Calu3 (cell line): ENCODE results near the gene SRD5A2. TPM values are rescaled to one million over a fixed set of nuclear protein-coding genes. Genes with fewer than 3 reads are reported as not detected.

Experiments used
- BruUV-seq: library from RNA; stranded (reverse); fragments of 400-500 nt; replicated peaks from 2 replicates; lab custom pipeline; 2021; lab: Mats Ljungman, UMichigan
- CTCF ChIA-PET: fragments of 300-600 bp; sonication (Branson Sonifier 250); formaldehyde crosslinking; loops from one replicate; lab custom pipeline; 2022; ENCODE audit warnings: antibody characterized with exemption; lab: Charles Lee
- DNase-seq: peaks from one replicate; pipeline ENCODE4 v3.0.0; 2022
- H3K27ac Mint-ChIP-seq: one replicate; pipeline ENCODE4 v1.8.0; 2022; ENCODE audit warnings: mixed read lengths; ENCODE audit not compliant: unreplicated experiment
- H3K27me3 Mint-ChIP-seq: one replicate; pipeline ENCODE4 v1.8.0; 2022; ENCODE audit warnings: mixed read lengths; ENCODE audit not compliant: unreplicated experiment
- H3K36me3 Mint-ChIP-seq: one replicate; pipeline ENCODE4 v1.8.0; 2022; ENCODE audit warnings: mild to moderate bottlenecking, moderate library complexity, mixed read lengths; ENCODE audit not compliant: insufficient read depth, unreplicated experiment
- H3K4me1 Mint-ChIP-seq: one replicate; pipeline ENCODE4 v1.8.0; 2022; ENCODE audit warnings: mild to moderate bottlenecking, low read depth, mixed read lengths; ENCODE audit not compliant: unreplicated experiment
- H3K4me3 Mint-ChIP-seq: one replicate; pipeline ENCODE4 v1.8.0; 2022; ENCODE audit warnings: mild to moderate bottlenecking, low read depth, moderate library complexity, mixed read lengths; ENCODE audit not compliant: unreplicated experiment
- H3K9me3 Mint-ChIP-seq: one replicate; pipeline ENCODE4 v1.8.0; 2022; ENCODE audit warnings: low read depth, mixed read lengths; ENCODE audit not compliant: unreplicated experiment
- intact Hi-C: fragments of 100-400 bp; cut with micrococcal nuclease; formaldehyde crosslinking; loops from one replicate; pipeline ENCODE4 v1.10.0; 2022; ENCODE audit not compliant: unreplicated experiment
- total RNA-seq: library from RNA; stranded (reverse); gene quantifications from 2 replicates; pipeline ENCODE4 v1.2.3, GENCODE V29; 2022
- TF ChIP-seq, protein P1 (sequence below): fragments of 200-600 bp; IDR thresholded peaks from one replicate; pipeline ENCODE4 v1.8.0; 2022; ENCODE audit warnings: antibody characterized with exemption; ENCODE audit not compliant: unreplicated experiment

The SRD5A2 gene
- total RNA-seq, 1 experiment from 2014 or later = not detected

DNA sequence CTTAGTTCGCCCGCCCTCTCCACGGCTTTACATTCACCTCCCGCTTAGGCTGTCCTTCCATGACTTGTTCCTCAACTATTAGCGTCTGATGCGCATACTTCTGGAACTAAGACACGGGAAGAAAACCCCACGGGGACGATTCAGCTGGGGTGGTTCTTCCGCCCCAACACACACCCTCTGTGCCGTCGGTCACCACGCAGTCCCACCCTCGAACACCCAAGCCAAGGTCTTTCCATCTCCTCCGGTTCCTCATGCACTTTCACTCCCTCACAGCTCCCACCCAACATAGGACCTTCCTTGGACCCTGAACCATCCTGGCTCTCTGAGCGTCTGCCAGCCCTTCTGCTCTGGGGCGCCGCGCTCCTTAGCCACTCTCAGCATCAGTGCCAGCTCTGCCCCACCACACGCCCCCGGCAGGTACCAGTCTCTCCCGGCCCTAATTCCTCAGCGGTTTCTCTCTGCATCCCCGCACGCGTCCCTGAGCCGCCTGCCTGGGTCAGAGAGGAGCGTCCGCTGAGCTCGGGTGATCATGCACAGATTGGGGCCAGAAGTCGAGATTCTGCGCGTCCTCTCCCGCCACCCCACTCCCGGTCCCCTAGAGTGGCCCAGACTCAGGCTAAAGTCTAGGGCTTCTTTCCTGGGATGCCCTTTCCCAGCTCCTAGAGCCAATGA is 522 bp upstream of the SRD5A2 start:
- DNase-seq = no peak
- H3K36me3 Mint-ChIP-seq = no peaks in the 10 kb centered on the region
- TF ChIP-seq, protein P1, sequence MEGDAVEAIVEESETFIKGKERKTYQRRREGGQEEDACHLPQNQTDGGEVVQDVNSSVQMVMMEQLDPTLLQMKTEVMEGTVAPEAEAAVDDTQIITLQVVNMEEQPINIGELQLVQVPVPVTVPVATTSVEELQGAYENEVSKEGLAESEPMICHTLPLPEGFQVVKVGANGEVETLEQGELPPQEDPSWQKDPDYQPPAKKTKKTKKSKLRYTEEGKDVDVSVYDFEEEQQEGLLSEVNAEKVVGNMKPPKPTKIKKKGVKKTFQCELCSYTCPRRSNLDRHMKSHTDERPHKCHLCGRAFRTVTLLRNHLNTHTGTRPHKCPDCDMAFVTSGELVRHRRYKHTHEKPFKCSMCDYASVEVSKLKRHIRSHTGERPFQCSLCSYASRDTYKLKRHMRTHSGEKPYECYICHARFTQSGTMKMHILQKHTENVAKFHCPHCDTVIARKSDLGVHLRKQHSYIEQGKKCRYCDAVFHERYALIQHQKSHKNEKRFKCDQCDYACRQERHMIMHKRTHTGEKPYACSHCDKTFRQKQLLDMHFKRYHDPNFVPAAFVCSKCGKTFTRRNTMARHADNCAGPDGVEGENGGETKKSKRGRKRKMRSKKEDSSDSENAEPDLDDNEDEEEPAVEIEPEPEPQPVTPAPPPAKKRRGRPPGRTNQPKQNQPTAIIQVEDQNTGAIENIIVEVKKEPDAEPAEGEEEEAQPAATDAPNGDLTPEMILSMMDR = no peak
- peaks cover 69% of the 10 kb centered on the region for H3K27me3 Mint-ChIP-seq
- peaks cover 5% of the 10 kb centered on the region for H3K9me3 Mint-ChIP-seq
- H3K4me1 Mint-ChIP-seq = no peaks in the 10 kb centered on the region
- intact Hi-C loops = no loop called here
- no TSS peak for BruUV-seq
- no peak overlapping the region for H3K27ac Mint-ChIP-seq
- H3K4me3 Mint-ChIP-seq = peak overlapping the region; percentile 55
- CTCF ChIA-PET = interaction anchor here (1.2 kb wide), 1 partner anchor 39 kb away, joined by 3 read pairs; no protein-coding TSS in a partner anchor

DNA sequence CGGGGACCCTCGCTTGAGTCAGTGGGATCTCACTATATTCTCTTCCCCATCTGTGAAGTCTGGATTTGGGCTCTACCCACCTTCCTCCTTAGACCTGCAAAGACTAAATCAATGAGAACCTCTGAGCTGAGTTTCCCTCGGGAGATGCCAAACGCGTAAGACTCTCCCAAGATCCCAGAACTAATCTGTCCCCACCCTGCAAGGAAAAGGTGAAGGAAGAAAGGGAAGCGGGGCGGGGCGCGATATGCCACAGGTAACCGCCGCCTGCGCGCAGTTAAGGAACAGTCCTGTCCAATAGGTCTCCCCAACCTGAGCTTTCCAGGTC is 780 bp downstream of the SRD5A2 start:
- Mint-ChIP-seq H3K4me3 (peak overlapping the region; percentile 55), H3K27me3 (peaks cover 67% of the 10 kb centered on the region), H3K36me3 (no peaks in the 10 kb centered on the region), H3K9me3 (peaks cover 5% of the 10 kb centered on the region), H3K4me1 (no peaks in the 10 kb centered on the region), H3K27ac (no peak overlapping the region)
- TF ChIP-seq, protein P1 = no peak
- CTCF ChIA-PET = no interaction called here
- intact Hi-C loops = no loop called here
- no peak for DNase-seq
- BruUV-seq = no TSS peak

DNA sequence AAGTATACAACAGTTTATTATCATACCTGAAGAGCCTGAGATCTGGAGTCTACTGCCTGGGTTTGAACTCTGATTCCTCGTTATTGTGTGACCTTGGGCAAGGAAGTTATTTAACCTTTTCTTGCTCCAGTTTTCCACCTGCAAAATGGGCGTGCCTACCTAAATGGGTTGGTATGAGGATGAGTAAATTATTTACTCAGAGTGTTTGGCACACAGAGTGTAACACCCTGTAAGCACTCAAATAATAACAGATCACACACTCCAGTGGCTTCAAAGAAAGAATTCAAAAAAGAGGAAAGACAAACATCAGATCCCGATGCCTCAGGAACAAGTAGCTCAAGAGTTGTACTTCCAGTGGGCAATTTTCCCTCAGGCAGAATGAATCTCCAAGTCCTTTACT is 2.4 kb downstream of the SRD5A2 start:
- CTCF ChIA-PET = no interaction called here
- H3K9me3 Mint-ChIP-seq = peaks cover 5% of the 10 kb centered on the region
- H3K27ac Mint-ChIP-seq = no peak overlapping the region
- intact Hi-C loops = no loop called here
- H3K4me3 Mint-ChIP-seq = no peak overlapping the region
- H3K36me3 Mint-ChIP-seq = no peaks in the 10 kb centered on the region
- H3K27me3 Mint-ChIP-seq = peaks cover 62% of the 10 kb centered on the region
- no TSS peak for BruUV-seq
- TF ChIP-seq, protein P1 = no peak
- no peaks in the 10 kb centered on the region for H3K4me1 Mint-ChIP-seq
- no peak for DNase-seq

DNA sequence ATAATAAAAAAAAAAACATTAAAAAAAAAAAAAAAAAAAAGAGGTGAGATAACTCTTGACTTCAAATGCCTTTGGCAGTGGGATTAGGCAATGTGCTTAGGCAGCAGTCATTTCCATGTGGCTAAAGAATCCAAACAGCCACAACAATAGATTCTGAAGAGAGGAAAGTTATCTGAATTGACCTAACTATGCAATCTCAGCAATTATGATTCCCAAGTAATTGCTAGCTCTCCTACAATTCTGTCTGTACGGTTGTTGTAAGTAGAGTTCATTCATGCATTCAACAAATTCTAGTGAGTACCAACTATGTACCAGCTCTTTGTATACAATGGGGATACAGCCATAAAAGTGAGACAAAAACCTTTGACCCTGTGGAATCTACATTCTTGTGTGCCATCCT is 3.6 kb downstream of the SRD5A2 start:
- Mint-ChIP-seq H3K36me3 (no peaks in the 10 kb centered on the region), H3K4me3 (no peak overlapping the region), H3K27ac (no peak overlapping the region), H3K9me3 (peaks cover 5% of the 10 kb centered on the region), H3K4me1 (no peaks in the 10 kb centered on the region), H3K27me3 (peaks cover 50% of the 10 kb centered on the region)
- intact Hi-C loops = no loop called here
- no TSS peak for BruUV-seq
- no peak for DNase-seq
- TF ChIP-seq, protein P1 = no peak
- CTCF ChIA-PET = no interaction called here
